SK-N-MC (cell line): ENCODE data around the gene PLEKHM3.

ENCODE experiments used
- EZH2 ChIP-seq: fragments of 200-600 bp; sonication (generic); IDR thresholded peaks from one replicate; pipeline ENCODE4 v1.6.1; 2017; ENCODE audit warnings: antibody characterized with exemption
- FOXP2 ChIP-seq: optimal IDR thresholded peaks from 2 replicates; pipeline ENCODE3; 2011; ENCODE audit warnings: mild to moderate bottlenecking, moderate library complexity; ENCODE audit not compliant: insufficient read depth; ENCODE audit errors: extremely low read length, control extremely low read depth
- POLR2AphosphoS5 ChIP-seq: IDR thresholded peaks from 2 replicates; pipeline ENCODE4 v1.6.1; 2012; ENCODE audit warnings: mild to moderate bottlenecking, low read depth, low read length, borderline replicate concordance

- TF ChIP-seq EZH2 (no peak), POLR2AphosphoS5 (no peak), FOXP2 (no peak)
Measured at GRCh38 chr2:207935121-207935990, 90.0 kb downstream of the PLEKHM3 start.
